PC-3 (cell line): ENCODE measurements around the gene U2SURP.
A peak's percentile ranks its signal among the peaks of the same experiment; 100 is the strongest.

Source experiments
- EZH2 ChIP-seq: fragments of 300-600 bp; sonication (generic); IDR thresholded peaks from one replicate; pipeline ENCODE4 v1.6.1; 2017; ENCODE audit warnings: antibody characterized with exemption, mild to moderate bottlenecking, low read length; ENCODE audit not compliant: unreplicated experiment
- EZH2phosphoT487 ChIP-seq: fragments of 300-600 bp; sonication (generic); IDR thresholded peaks from 2 replicates; pipeline ENCODE4 v1.6.1; 2018; ENCODE audit warnings: mild to moderate bottlenecking, antibody characterized with exemption, low read length, borderline replicate concordance
- TF ChIP-seq, protein P1 (sequence below): fragments of 300-600 bp; sonication (generic); conservative IDR thresholded peaks from 2 replicates; pipeline ENCODE4 v1.5.1; 2017; ENCODE audit warnings: antibody characterized with exemption, low read depth, mild to moderate bottlenecking, low read length

GRCh38 chr3:142993958-142994442 is 7.4 kb upstream of the U2SURP start:
- TF ChIP-seq, protein P1, sequence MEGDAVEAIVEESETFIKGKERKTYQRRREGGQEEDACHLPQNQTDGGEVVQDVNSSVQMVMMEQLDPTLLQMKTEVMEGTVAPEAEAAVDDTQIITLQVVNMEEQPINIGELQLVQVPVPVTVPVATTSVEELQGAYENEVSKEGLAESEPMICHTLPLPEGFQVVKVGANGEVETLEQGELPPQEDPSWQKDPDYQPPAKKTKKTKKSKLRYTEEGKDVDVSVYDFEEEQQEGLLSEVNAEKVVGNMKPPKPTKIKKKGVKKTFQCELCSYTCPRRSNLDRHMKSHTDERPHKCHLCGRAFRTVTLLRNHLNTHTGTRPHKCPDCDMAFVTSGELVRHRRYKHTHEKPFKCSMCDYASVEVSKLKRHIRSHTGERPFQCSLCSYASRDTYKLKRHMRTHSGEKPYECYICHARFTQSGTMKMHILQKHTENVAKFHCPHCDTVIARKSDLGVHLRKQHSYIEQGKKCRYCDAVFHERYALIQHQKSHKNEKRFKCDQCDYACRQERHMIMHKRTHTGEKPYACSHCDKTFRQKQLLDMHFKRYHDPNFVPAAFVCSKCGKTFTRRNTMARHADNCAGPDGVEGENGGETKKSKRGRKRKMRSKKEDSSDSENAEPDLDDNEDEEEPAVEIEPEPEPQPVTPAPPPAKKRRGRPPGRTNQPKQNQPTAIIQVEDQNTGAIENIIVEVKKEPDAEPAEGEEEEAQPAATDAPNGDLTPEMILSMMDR, result peak; percentile 77
- TF ChIP-seq EZH2phosphoT487 (no peak), EZH2 (no peak)
